Neural cell (in vitro differentiated cells): ENCODE data around the gene SLC10A1. TPM values are rescaled to one million over a fixed set of nuclear protein-coding genes. Genes with fewer than 3 reads are reported as not detected.

ENCODE experiments used
- H2AFZ ChIP-seq: fragments of 200-600, 300-800 bp; sonication (generic), shearing (Covaris generic); 2 replicates; pipeline ENCODE4 v1.6.0; 2014; ENCODE audit warnings: low read depth, mild to moderate bottlenecking, antibody characterized with exemption, low read length, moderate library complexity
- H3F3A ChIP-seq: fragments of 200-600 bp; shearing (Covaris generic); 2 replicates; pipeline ENCODE4 v1.6.1; 2016; ENCODE audit warnings: mild to moderate bottlenecking, moderate library complexity, mixed read lengths, antibody characterized with exemption, low read length; ENCODE audit not compliant: insufficient read depth, poor library complexity, severe bottlenecking
- H3K27ac ChIP-seq: fragments of 200-600, 300-800 bp; sonication (generic), shearing (Covaris generic); 2 replicates; pipeline ENCODE4 v1.5.1; 2014; ENCODE audit warnings: mild to moderate bottlenecking, low read length, moderate library complexity
- H3K27me3 ChIP-seq: fragments of 300-800, 200-600 bp; sonication (generic), shearing (Covaris generic); 2 replicates; pipeline ENCODE4 v1.6.0; 2014; ENCODE audit warnings: mild to moderate bottlenecking, low read depth, low read length, moderate library complexity; ENCODE audit not compliant: insufficient read depth
- H3K36me3 ChIP-seq: fragments of 300-800, 200-600 bp; sonication (generic), shearing (Covaris generic); 2 replicates; pipeline ENCODE4 v1.5.1; 2014; ENCODE audit warnings: mild to moderate bottlenecking, antibody characterized with exemption, low read length, moderate library complexity; ENCODE audit not compliant: insufficient read depth
- H3K4me2 ChIP-seq: fragments of 300-800, 200-600 bp; sonication (generic), shearing (Covaris generic); 2 replicates; pipeline ENCODE4 v1.6.0; 2014; ENCODE audit warnings: mild to moderate bottlenecking, low read length
- H3K4me3 ChIP-seq: fragments of 300-800, 200-600 bp; sonication (generic), shearing (Covaris generic); 2 replicates; pipeline ENCODE4 v1.5.1; 2014; ENCODE audit warnings: mild to moderate bottlenecking, low read length, moderate library complexity
- H3K79me2 ChIP-seq: fragments of 200-600 bp; shearing (Covaris generic); replicated peaks from 2 replicates; pipeline ENCODE4 v1.6.0; 2014; ENCODE audit warnings: mild to moderate bottlenecking, low read length, moderate library complexity; ENCODE audit not compliant: insufficient read depth
- H3K9ac ChIP-seq: fragments of 300-800, 200-600 bp; sonication (generic), shearing (Covaris generic); 2 replicates; pipeline ENCODE4 v1.6.1; 2016; ENCODE audit warnings: mild to moderate bottlenecking, low read length, mixed read lengths
- H3K9me2 ChIP-seq: fragments of 200-600 bp; shearing (Covaris generic); 2 replicates; pipeline ENCODE4 v1.6.1; 2016; ENCODE audit warnings: mild to moderate bottlenecking, low read length, mixed read lengths; ENCODE audit not compliant: insufficient read depth
- H3K9me3 ChIP-seq: fragments of 200-600, 300-800 bp; sonication (generic), shearing (Covaris generic); 2 replicates; pipeline ENCODE4 v1.6.1; 2016; ENCODE audit warnings: mild to moderate bottlenecking, mixed run types, low read length, moderate library complexity, mixed read lengths
- H4K20me1 ChIP-seq: fragments of 200-600 bp; shearing (Covaris generic); 2 replicates; pipeline ENCODE4 v1.6.1; 2016; ENCODE audit warnings: mild to moderate bottlenecking, mixed run types; ENCODE audit not compliant: insufficient read depth
- EP300 ChIP-seq: fragments of 450-650 bp; conservative IDR thresholded peaks from 2 replicates; pipeline ENCODE4 v1.6.1; 2014; ENCODE audit warnings: antibody characterized with exemption, mild to moderate bottlenecking, moderate library complexity; ENCODE audit not compliant: poor library complexity, severe bottlenecking
- EZH2 ChIP-seq: fragments of 200-600, 300-800 bp; shearing (Covaris generic), sonication (generic); IDR thresholded peaks from 2 replicates; pipeline ENCODE4 v1.6.1; 2014; ENCODE audit warnings: antibody characterized with exemption, low read length, borderline replicate concordance, mild to moderate bottlenecking; ENCODE audit not compliant: insufficient read depth, poor library complexity, severe bottlenecking
- MXI1 ChIP-seq: fragments of 450-650 bp; conservative IDR thresholded peaks from 2 replicates; pipeline ENCODE4 v1.6.1; 2014; ENCODE audit warnings: antibody characterized with exemption, mild to moderate bottlenecking; ENCODE audit not compliant: poor library complexity, severe bottlenecking
- POLR2AphosphoS5 ChIP-seq: IDR thresholded peaks from 2 replicates; pipeline ENCODE4 v1.6.1; 2012
- RAD21 ChIP-seq: fragments of 450-650 bp; conservative IDR thresholded peaks from 2 replicates; pipeline ENCODE4 v1.6.1; 2014; ENCODE audit warnings: antibody characterized with exemption, mild to moderate bottlenecking, moderate library complexity
- SMC3 ChIP-seq: fragments of 450-650 bp; conservative IDR thresholded peaks from 2 replicates; pipeline ENCODE4 v1.6.1; 2014; ENCODE audit warnings: antibody characterized with exemption, mild to moderate bottlenecking, moderate library complexity; ENCODE audit not compliant: poor library complexity
- TAF1 ChIP-seq: IDR thresholded peaks from 2 replicates; pipeline ENCODE4 v1.6.1; 2012; ENCODE audit warnings: low read depth
- polyA plus RNA-seq: library from polyadenylated mRNA; depleted of rRNA; stranded (reverse); fragments of >200 nt; gene quantifications from 2 replicates; pipeline ENCODE4 v1.2.3, GENCODE V29; 2014
- TF ChIP-seq, protein P1 (sequence below): fragments of 450-650 bp; IDR thresholded peaks from 2 replicates; pipeline ENCODE4 v1.5.1; 2014; ENCODE audit warnings: antibody characterized with exemption, mild to moderate bottlenecking, moderate library complexity; ENCODE audit not compliant: poor library complexity, severe bottlenecking
- TF ChIP-seq, protein P2 (sequence below): IDR thresholded peaks from 2 replicates; pipeline ENCODE4 v1.6.1; 2012; ENCODE audit warnings: borderline replicate concordance

SLC10A1 gene
- polyA plus RNA-seq, 1 donor from 2014 or later: not detected

DNA sequence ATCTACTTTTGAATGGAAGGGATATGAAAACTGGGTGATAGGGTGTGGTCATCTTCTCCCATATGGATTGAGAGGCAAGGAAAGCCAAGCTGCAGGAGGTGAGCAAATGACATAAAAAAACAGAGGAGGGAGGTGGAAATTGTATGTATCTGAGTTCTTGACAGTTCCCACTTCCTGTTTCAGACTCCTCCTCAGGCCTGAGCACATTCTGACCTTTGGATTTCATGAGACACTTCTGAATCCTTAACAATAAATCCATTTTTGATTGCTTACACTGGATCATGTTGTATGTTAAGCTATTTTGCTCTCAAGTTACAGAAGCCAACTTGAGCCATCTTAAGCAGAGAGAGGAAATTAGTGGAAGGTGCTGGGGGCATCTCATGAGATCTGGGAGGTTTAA is 41.7 kb downstream of the SLC10A1 start:
- Histone ChIP-seq H3K4me3 (no peak overlapping the region), H4K20me1 (no peaks in the 10 kb centered on the region), H3F3A (no peaks in the 10 kb centered on the region), H3K27ac (no peak overlapping the region), H3K27me3 (no peaks in the 10 kb centered on the region), H3K9me3 (no peaks in the 10 kb centered on the region), H3K79me2 (no peaks in the 10 kb centered on the region), H3K4me2 (no peak overlapping the region), H3K9me2 (no peaks in the 10 kb centered on the region), H3K9ac (no peak overlapping the region), H3K36me3 (no peaks in the 10 kb centered on the region), H2AFZ (no peak overlapping the region)
- TF ChIP-seq EZH2 (no peak), MXI1 (no peak), RAD21 (no peak), EP300 (no peak), SMC3 (no peak), POLR2AphosphoS5 (no peak), TAF1 (no peak)
- TF ChIP-seq, protein P1, sequence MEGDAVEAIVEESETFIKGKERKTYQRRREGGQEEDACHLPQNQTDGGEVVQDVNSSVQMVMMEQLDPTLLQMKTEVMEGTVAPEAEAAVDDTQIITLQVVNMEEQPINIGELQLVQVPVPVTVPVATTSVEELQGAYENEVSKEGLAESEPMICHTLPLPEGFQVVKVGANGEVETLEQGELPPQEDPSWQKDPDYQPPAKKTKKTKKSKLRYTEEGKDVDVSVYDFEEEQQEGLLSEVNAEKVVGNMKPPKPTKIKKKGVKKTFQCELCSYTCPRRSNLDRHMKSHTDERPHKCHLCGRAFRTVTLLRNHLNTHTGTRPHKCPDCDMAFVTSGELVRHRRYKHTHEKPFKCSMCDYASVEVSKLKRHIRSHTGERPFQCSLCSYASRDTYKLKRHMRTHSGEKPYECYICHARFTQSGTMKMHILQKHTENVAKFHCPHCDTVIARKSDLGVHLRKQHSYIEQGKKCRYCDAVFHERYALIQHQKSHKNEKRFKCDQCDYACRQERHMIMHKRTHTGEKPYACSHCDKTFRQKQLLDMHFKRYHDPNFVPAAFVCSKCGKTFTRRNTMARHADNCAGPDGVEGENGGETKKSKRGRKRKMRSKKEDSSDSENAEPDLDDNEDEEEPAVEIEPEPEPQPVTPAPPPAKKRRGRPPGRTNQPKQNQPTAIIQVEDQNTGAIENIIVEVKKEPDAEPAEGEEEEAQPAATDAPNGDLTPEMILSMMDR: no peak
- TF ChIP-seq, protein P2, sequence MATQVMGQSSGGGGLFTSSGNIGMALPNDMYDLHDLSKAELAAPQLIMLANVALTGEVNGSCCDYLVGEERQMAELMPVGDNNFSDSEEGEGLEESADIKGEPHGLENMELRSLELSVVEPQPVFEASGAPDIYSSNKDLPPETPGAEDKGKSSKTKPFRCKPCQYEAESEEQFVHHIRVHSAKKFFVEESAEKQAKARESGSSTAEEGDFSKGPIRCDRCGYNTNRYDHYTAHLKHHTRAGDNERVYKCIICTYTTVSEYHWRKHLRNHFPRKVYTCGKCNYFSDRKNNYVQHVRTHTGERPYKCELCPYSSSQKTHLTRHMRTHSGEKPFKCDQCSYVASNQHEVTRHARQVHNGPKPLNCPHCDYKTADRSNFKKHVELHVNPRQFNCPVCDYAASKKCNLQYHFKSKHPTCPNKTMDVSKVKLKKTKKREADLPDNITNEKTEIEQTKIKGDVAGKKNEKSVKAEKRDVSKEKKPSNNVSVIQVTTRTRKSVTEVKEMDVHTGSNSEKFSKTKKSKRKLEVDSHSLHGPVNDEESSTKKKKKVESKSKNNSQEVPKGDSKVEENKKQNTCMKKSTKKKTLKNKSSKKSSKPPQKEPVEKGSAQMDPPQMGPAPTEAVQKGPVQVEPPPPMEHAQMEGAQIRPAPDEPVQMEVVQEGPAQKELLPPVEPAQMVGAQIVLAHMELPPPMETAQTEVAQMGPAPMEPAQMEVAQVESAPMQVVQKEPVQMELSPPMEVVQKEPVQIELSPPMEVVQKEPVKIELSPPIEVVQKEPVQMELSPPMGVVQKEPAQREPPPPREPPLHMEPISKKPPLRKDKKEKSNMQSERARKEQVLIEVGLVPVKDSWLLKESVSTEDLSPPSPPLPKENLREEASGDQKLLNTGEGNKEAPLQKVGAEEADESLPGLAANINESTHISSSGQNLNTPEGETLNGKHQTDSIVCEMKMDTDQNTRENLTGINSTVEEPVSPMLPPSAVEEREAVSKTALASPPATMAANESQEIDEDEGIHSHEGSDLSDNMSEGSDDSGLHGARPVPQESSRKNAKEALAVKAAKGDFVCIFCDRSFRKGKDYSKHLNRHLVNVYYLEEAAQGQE: no peak

DNA sequence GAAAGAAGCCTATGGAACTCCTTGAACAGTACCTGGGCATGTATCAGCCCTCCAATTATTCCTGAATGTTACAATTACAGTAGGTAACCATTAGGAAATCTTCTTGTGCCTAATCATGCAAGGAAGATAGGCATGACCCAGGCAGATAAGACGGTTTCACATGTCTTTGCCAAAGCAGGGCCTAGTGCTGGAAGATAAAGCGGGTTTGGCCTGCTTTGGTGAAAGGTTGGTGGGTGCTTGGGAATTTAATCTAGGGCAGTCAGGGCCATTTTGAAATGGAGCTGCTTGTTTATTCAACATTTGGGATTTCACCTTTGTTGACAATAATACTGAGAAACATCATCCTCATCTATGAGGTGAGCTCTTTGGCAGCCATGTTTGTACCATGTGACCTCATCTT is 42.6 kb downstream of the SLC10A1 start:
- Histone ChIP-seq H3K9me3 (no peaks in the 10 kb centered on the region), H3K36me3 (no peaks in the 10 kb centered on the region), H3K79me2 (no peaks in the 10 kb centered on the region), H3K4me2 (no peak overlapping the region), H3K9ac (no peak overlapping the region), H3K27ac (no peak overlapping the region), H3K4me3 (no peak overlapping the region), H4K20me1 (no peaks in the 10 kb centered on the region), H3F3A (no peaks in the 10 kb centered on the region), H2AFZ (no peak overlapping the region), H3K9me2 (no peaks in the 10 kb centered on the region), H3K27me3 (no peaks in the 10 kb centered on the region)
- TF ChIP-seq, protein P2: no peak
- TF ChIP-seq TAF1 (no peak), EZH2 (no peak), MXI1 (no peak), SMC3 (no peak), POLR2AphosphoS5 (no peak)
